Neuron (in vitro differentiated cells): ENCODE results near the gene TMA7.
"Not testable (repeated sequence)": the region's sequence is repeated elsewhere in the genome, so short reads cannot be mapped to it uniquely, and the experiment has no call there.

Experiments used
- H2AFZ ChIP-seq: one replicate; pipeline ENCODE4 v1.6.1; 2013; ENCODE audit warnings: low read depth, mild to moderate bottlenecking, inconsistent platforms, low read length, moderate library complexity
- H3K27me3 ChIP-seq: one replicate; pipeline ENCODE4 v1.6.1; 2013; ENCODE audit warnings: low read length; ENCODE audit not compliant: insufficient read depth
- H3K36me3 ChIP-seq: one replicate; pipeline ENCODE4 v1.6.1; 2013; ENCODE audit warnings: low read length; ENCODE audit not compliant: insufficient read depth
- H3K4me1 ChIP-seq: one replicate; pipeline ENCODE4 v1.6.1; 2013; ENCODE audit warnings: low read length; ENCODE audit not compliant: insufficient read depth
- H3K4me3 ChIP-seq: 2 replicates; pipeline ENCODE4 v1.5.1; 2013; ENCODE audit warnings: mild to moderate bottlenecking, low read length, moderate library complexity
- H3K9me3 ChIP-seq: one replicate; pipeline ENCODE4 v1.6.1; 2013; ENCODE audit warnings: low read length

TMA7 gene

GRCh38 chr3:48475188-48475587 lies 35.1 kb downstream of the TMA7 start:
- H3K9me3 ChIP-seq = no peaks in the 10 kb centered on the region
- no peak overlapping the region for H2AFZ ChIP-seq
- no peaks in the 10 kb centered on the region for H3K36me3 ChIP-seq
- H3K27me3 ChIP-seq = no peaks in the 10 kb centered on the region
- H3K4me1 ChIP-seq = peaks cover 16% of the 10 kb centered on the region
- no peak overlapping the region for H3K4me3 ChIP-seq

- no peaks in the 10 kb centered on the region for H3K36me3 ChIP-seq
- H3K4me3 ChIP-seq = no peak overlapping the region
- no peaks in the 10 kb centered on the region for H3K27me3 ChIP-seq
- no peaks in the 10 kb centered on the region for H3K9me3 ChIP-seq
- H2AFZ ChIP-seq = no peak overlapping the region
- peaks cover 16% of the 10 kb centered on the region for H3K4me1 ChIP-seq
These were observed 36.5 kb downstream of the TMA7 start for GRCh38 chr3:48476426-48477053.

- Histone ChIP-seq H2AFZ (no peak overlapping the region), H3K27me3 (no peaks in the 10 kb centered on the region), H3K4me1 (peaks cover 16% of the 10 kb centered on the region), H3K9me3 (no peaks in the 10 kb centered on the region), H3K36me3 (no peaks in the 10 kb centered on the region), H3K4me3 (no peak overlapping the region)
These were observed 38.0 kb downstream of the TMA7 start for GRCh38 chr3:48477959-48478520.

GRCh38 chr3:48478626-48479555 lies 38.8 kb downstream of the TMA7 start:
- Histone ChIP-seq H2AFZ (no peak overlapping the region), H3K9me3 (no peaks in the 10 kb centered on the region)

GRCh38 chr3:48480891-48481290 lies 40.8 kb downstream of the TMA7 start:
- not testable (repeated sequence) for H3K4me3 ChIP-seq, H3K9me3 ChIP-seq, H3K36me3 ChIP-seq, H2AFZ ChIP-seq, H3K4me1 ChIP-seq, H3K27me3 ChIP-seq

More at GRCh38 chr3:48478626-48479555, 38.8 kb downstream of the TMA7 start:
- H3K4me1 ChIP-seq = peaks cover 9% of the 10 kb centered on the region
- no peaks in the 10 kb centered on the region for H3K27me3 ChIP-seq
- H3K4me3 ChIP-seq = no peak overlapping the region
- no peaks in the 10 kb centered on the region for H3K36me3 ChIP-seq

GRCh38 chr3:48482822-48483221 lies 42.8 kb downstream of the TMA7 start:
- not testable (repeated sequence) for H2AFZ ChIP-seq, H3K4me3 ChIP-seq, H3K36me3 ChIP-seq, H3K27me3 ChIP-seq, H3K9me3 ChIP-seq, H3K4me1 ChIP-seq

- H2AFZ ChIP-seq = no peak overlapping the region
- no peak overlapping the region for H3K4me3 ChIP-seq
- H3K4me1 ChIP-seq = no peaks in the 10 kb centered on the region
- no peaks in the 10 kb centered on the region for H3K27me3 ChIP-seq
- H3K9me3 ChIP-seq = no peaks in the 10 kb centered on the region
- H3K36me3 ChIP-seq = no peaks in the 10 kb centered on the region
These were observed 46.9 kb downstream of the TMA7 start for GRCh38 chr3:48486952-48487351.

GRCh38 chr3:48492461-48493202 lies 52.6 kb downstream of the TMA7 start:
- Histone ChIP-seq H3K36me3 (peaks cover 2% of the 10 kb centered on the region), H3K4me3 (no peak overlapping the region), H3K9me3 (no peaks in the 10 kb centered on the region), H3K4me1 (no peaks in the 10 kb centered on the region), H2AFZ (no peak overlapping the region), H3K27me3 (no peaks in the 10 kb centered on the region)

GRCh38 chr3:48493203-48493501 lies 53.1 kb downstream of the TMA7 start:
- Histone ChIP-seq H3K9me3 (peaks cover 1% of the 10 kb centered on the region), H3K36me3 (peaks cover 2% of the 10 kb centered on the region), H3K4me1 (no peaks in the 10 kb centered on the region), H3K27me3 (no peaks in the 10 kb centered on the region), H3K4me3 (no peak overlapping the region), H2AFZ (no peak overlapping the region)
